Small intestine (tissue), 7 donors: ENCODE measurements around the gene THSD4. TPM values are rescaled to one million over a fixed set of nuclear protein-coding genes. Genes with fewer than 3 reads are reported as not detected.
A peak's percentile ranks its signal among the peaks of the same experiment; 100 is the strongest.

Experiments used
- DNase-seq, 2 donors: peaks; one replicate each; pipeline versions ENCODE4 v3.0.0 to v3.0.0-alpha.2; 2013
- FAIRE-seq: peaks from 2 replicates; lab custom pipeline; 2012; peaks lifted over from hg19 to GRCh38; lab: Jason Lieb, UNC
- H3K27ac ChIP-seq, 3 donors: one replicate each; pipeline ENCODE4 v1.5.1; 2013; ENCODE audit warnings: low read length in 2 of 3, mild to moderate bottlenecking in 2 of 3, control low read depth in 1 of 3, inconsistent platforms in 1 of 3, low read depth in 1 of 3, moderate library complexity in 1 of 3
- H3K27me3 ChIP-seq, 3 donors: one replicate each; pipeline ENCODE4 v1.6.1; 2013; ENCODE audit warnings: low read length in 3 of 3, inconsistent platforms in 1 of 3; ENCODE audit not compliant: control insufficient read depth in 3 of 3, insufficient read depth in 3 of 3
- H3K36me3 ChIP-seq, 3 donors: one replicate each; pipeline ENCODE4 v1.6.1; 2013; ENCODE audit warnings: low read length in 3 of 3, inconsistent platforms in 1 of 3, low read depth in 1 of 3, mild to moderate bottlenecking in 1 of 3, moderate library complexity in 1 of 3; ENCODE audit not compliant: control insufficient read depth in 3 of 3, insufficient read depth in 2 of 3
- H3K4me1 ChIP-seq, 3 donors: one replicate each; pipeline ENCODE4 v1.6.1; 2013; ENCODE audit warnings: low read length in 2 of 3, inconsistent platforms in 1 of 3, low read depth in 1 of 3, mild to moderate bottlenecking in 1 of 3, moderate library complexity in 1 of 3; ENCODE audit not compliant: control insufficient read depth in 3 of 3, insufficient read depth in 2 of 3
- H3K4me3 ChIP-seq, 3 donors: one replicate each; pipeline ENCODE4 v1.5.1; 2013; ENCODE audit warnings: low read length in 3 of 3, control low read depth in 1 of 3, inconsistent platforms in 1 of 3, low read depth in 1 of 3, mild to moderate bottlenecking in 1 of 3, moderate library complexity in 1 of 3
- H3K9me3 ChIP-seq, 2 donors: one replicate each; pipeline ENCODE4 v1.6.1; 2013; ENCODE audit warnings: low read depth in 1 of 2, low read length in 1 of 2; ENCODE audit not compliant: control insufficient read depth in 2 of 2, insufficient read depth in 1 of 2
- WGBS, 3 donors: extraction: QIAGEN DNeasy Blood & Tissue Kit; methylation state at CpG; one replicate each; pipeline ENCODE4 v1.1.7; 2013; 5-methylcytosine and 5-hydroxymethylcytosine counted together
- polyA plus RNA-seq, 4 donors: library from polyadenylated mRNA; stranded (reverse) in 3 of 4; unstranded in 1 of 4; fragments of 200-250 nt in 3 of 4; fragments of 120-200 nt in 1 of 4; gene quantifications; one replicate each; pipeline versions ENCODE4 v1.2.1 to v1.2.3, GENCODE V29; 2013
- donor health status: healthy with polysubstance abuse.
- donor health status: control.
- donor health status: control.
- donor health status: Bipolar disorder and iron deficiency.
- donor health status: healthy.

THSD4 gene
- polyA plus RNA-seq, 4 donors, result 3.6 to 14.4 (median 9.7) TPM

GRCh38 chr15:71697236-71697635, 582.0 kb downstream of the THSD4 start:
- Histone ChIP-seq H3K9me3 (no peaks in the 10 kb centered on the region), H3K36me3 (peaks cover 0 to 4% (median 0%) of the 10 kb centered on the region in 3 donors), H3K27ac (no peak overlapping the region), H3K27me3 (no peaks in the 10 kb centered on the region), H3K4me1 (peaks cover 0 to 3% (median 0%) of the 10 kb centered on the region in 3 donors), H3K4me3 (no peak overlapping the region)
- no peak for DNase-seq
- 81 to 88% (median 81%) methylated on average over 6 of the region's 6 CpGs for WGBS, 3 donors
- no peak for FAIRE-seq

GRCh38 chr15:71698030-71698429, 582.8 kb downstream of the THSD4 start:
- Histone ChIP-seq H3K27ac (no peak overlapping the region), H3K9me3 (no peaks in the 10 kb centered on the region), H3K4me3 (no peak overlapping the region), H3K27me3 (no peaks in the 10 kb centered on the region), H3K36me3 (peaks cover 0 to 4% (median 0%) of the 10 kb centered on the region in 3 donors), H3K4me1 (no peaks in the 10 kb centered on the region)
- DNase-seq, result peak in 1 of 2 donors; percentile 17
- FAIRE-seq, result no peak
- WGBS, 3 donors, result 47 to 75% (median 65%) methylated on average over 3 of the region's 3 CpGs

GRCh38 chr15:71698742-71699141, 583.5 kb downstream of the THSD4 start:
- DNase-seq, result peak; percentile 45 to 48

GRCh38 chr15:71699977-71700376, 584.7 kb downstream of the THSD4 start:
- no peak for DNase-seq
- H3K27me3 ChIP-seq, result no peaks in the 10 kb centered on the region
- H3K4me1 ChIP-seq, result no peaks in the 10 kb centered on the region
- WGBS, 3 donors, result 73 to 93% (median 77%) methylated on average over 1 of the region's 1 CpG
- no peak overlapping the region for H3K4me3 ChIP-seq
- H3K36me3 ChIP-seq, result no peaks in the 10 kb centered on the region
- no peaks in the 10 kb centered on the region for H3K9me3 ChIP-seq
- no peak overlapping the region for H3K27ac ChIP-seq
- no peak for FAIRE-seq

More at GRCh38 chr15:71698742-71699141, 583.5 kb downstream of the THSD4 start:
- Histone ChIP-seq H3K36me3 (peaks cover 0 to 4% (median 0%) of the 10 kb centered on the region in 3 donors), H3K4me3 (no peak overlapping the region), H3K27me3 (no peaks in the 10 kb centered on the region), H3K4me1 (no peaks in the 10 kb centered on the region), H3K9me3 (no peaks in the 10 kb centered on the region), H3K27ac (no peak overlapping the region)
- FAIRE-seq, result no peak
- 13 to 54% (median 39%) methylated on average over 1 of the region's 1 CpG for WGBS, 3 donors

GRCh38 chr15:71701808-71702207, 586.5 kb downstream of the THSD4 start:
- H3K36me3 ChIP-seq, result no peaks in the 10 kb centered on the region
- H3K27ac ChIP-seq, result no peak overlapping the region
- FAIRE-seq (no peak), DNase-seq (no peak)
- no peak overlapping the region for H3K4me3 ChIP-seq
- 69 to 83% (median 70%) methylated on average over 3 of the region's 3 CpGs for WGBS, 3 donors
- peaks cover 0 to under 1% (median 0%) of the 10 kb centered on the region in 3 donors for H3K4me1 ChIP-seq
- no peaks in the 10 kb centered on the region for H3K9me3 ChIP-seq
- no peaks in the 10 kb centered on the region for H3K27me3 ChIP-seq

- FAIRE-seq (no peak), DNase-seq (no peak)
- 94 to 98% (median 94%) methylated on average over 2 of the region's 2 CpGs for WGBS, 3 donors
- H3K27me3 ChIP-seq, result no peaks in the 10 kb centered on the region
- peaks cover 0 to 5% (median 2%) of the 10 kb centered on the region in 3 donors for H3K4me1 ChIP-seq
- H3K4me3 ChIP-seq, result no peak overlapping the region
- H3K36me3 ChIP-seq, result no peaks in the 10 kb centered on the region
- H3K27ac ChIP-seq, result no peak overlapping the region
- no peaks in the 10 kb centered on the region for H3K9me3 ChIP-seq
Observed at GRCh38 chr15:71702496-71702895, 587.2 kb downstream of the THSD4 start.

GRCh38 chr15:71705151-71705550, 589.9 kb downstream of the THSD4 start:
- WGBS, 3 donors, result 81 to 96% (median 85%) methylated on average over 6 of the region's 6 CpGs
- Histone ChIP-seq H3K9me3 (no peaks in the 10 kb centered on the region), H3K4me3 (no peak overlapping the region), H3K27ac (no peak overlapping the region), H3K27me3 (no peaks in the 10 kb centered on the region), H3K4me1 (peaks cover 2 to 12% (median 5%) of the 10 kb centered on the region in 3 donors), H3K36me3 (no peaks in the 10 kb centered on the region)
- DNase-seq (no peak), FAIRE-seq (no peak)

- Histone ChIP-seq H3K4me1 (peaks cover 2 to 12% (median 5%) of the 10 kb centered on the region in 3 donors), H3K9me3 (no peaks in the 10 kb centered on the region), H3K27me3 (no peaks in the 10 kb centered on the region), H3K36me3 (no peaks in the 10 kb centered on the region), H3K27ac (peak overlapping the region in 2 of 3 donors; percentile 22 to 71), H3K4me3 (no peak overlapping the region)
- no peak for DNase-seq
- no peak for FAIRE-seq
- 59 to 68% (median 59%) methylated on average over 9 of the region's 9 CpGs for WGBS, 3 donors
Observed at GRCh38 chr15:71706461-71707229, 591.4 kb downstream of the THSD4 start.
